Endothelial cell of hepatic sinusoid (primary cell): ENCODE results near the gene CACYBP.

Source experiments
- in situ Hi-C: cut with HindIII; loops from 2 replicates; pipeline ENCODE4 v1.10.0; 2017; ENCODE audit warnings: low sequenced_read_pairs

CACYBP gene

GRCh38 chr1:174971902-174972301 lies 27.8 kb upstream of the CACYBP start:
- in situ Hi-C loops, result no loop called here

- in situ Hi-C loops, result loop anchor here (25.0 kb wide), 1 partner anchor 187 kb away; no protein-coding TSS in a partner anchor
Observed at GRCh38 chr1:174974711-174975119, 25.0 kb upstream of the CACYBP start.

GRCh38 chr1:174975764-174976163 lies 24.0 kb upstream of the CACYBP start:
- in situ Hi-C loops, result loop anchor here (25.0 kb wide), 1 partner anchor 188 kb away; no protein-coding TSS in a partner anchor

GRCh38 chr1:174976436-174977108 lies 23.2 kb upstream of the CACYBP start:
- in situ Hi-C loops, result loop anchor here (25.0 kb wide), 1 partner anchor 189 kb away; no protein-coding TSS in a partner anchor

- in situ Hi-C loops, result loop anchor here (25.0 kb wide), 1 partner anchor 196 kb away; no protein-coding TSS in a partner anchor
Observed at GRCh38 chr1:174982971-174983689, 16.6 kb upstream of the CACYBP start.

- in situ Hi-C loops, result loop anchor here (25.0 kb wide), 1 partner anchor 198 kb away; no protein-coding TSS in a partner anchor
Observed at GRCh38 chr1:174984952-174985351, 14.8 kb upstream of the CACYBP start.

- in situ Hi-C loops, result loop anchor here (25.0 kb wide), 1 partner anchor 201 kb away; no protein-coding TSS in a partner anchor
Observed at GRCh38 chr1:174988539-174988938, 11.2 kb upstream of the CACYBP start.

- in situ Hi-C loops, result loop anchor here (25.0 kb wide), 1 partner anchor 202 kb away; no protein-coding TSS in a partner anchor
Observed at GRCh38 chr1:174988986-174989385, 10.8 kb upstream of the CACYBP start.

GRCh38 chr1:174989536-174990220 lies 10.1 kb upstream of the CACYBP start:
- in situ Hi-C loops, result loop anchor here (25.0 kb wide), 1 partner anchor 202 kb away; no protein-coding TSS in a partner anchor

GRCh38 chr1:174990382-174990999 lies 9.3 kb upstream of the CACYBP start:
- in situ Hi-C loops, result loop anchor here (25.0 kb wide), 1 partner anchor 203 kb away; no protein-coding TSS in a partner anchor

- in situ Hi-C loops, result loop anchor here (25.0 kb wide), 1 partner anchor 204 kb away; no protein-coding TSS in a partner anchor
Observed at GRCh38 chr1:174991473-174991872, 8.3 kb upstream of the CACYBP start.

- in situ Hi-C loops, result loop anchor here (25.0 kb wide), 1 partner anchor 208 kb away; no protein-coding TSS in a partner anchor
Observed at GRCh38 chr1:174995121-174995520, 4.6 kb upstream of the CACYBP start.

- in situ Hi-C loops, result loop anchor here (25.0 kb wide), 1 partner anchor 209 kb away; no protein-coding TSS in a partner anchor
Observed at GRCh38 chr1:174995916-174996315, 3.8 kb upstream of the CACYBP start.

- in situ Hi-C loops, result loop anchor here (25.0 kb wide), 1 partner anchor 209 kb away; no protein-coding TSS in a partner anchor
Observed at GRCh38 chr1:174996476-174996875, 3.3 kb upstream of the CACYBP start.

- in situ Hi-C loops, result loop anchor here (25.0 kb wide), 1 partner anchor 210 kb away; no protein-coding TSS in a partner anchor
Observed at GRCh38 chr1:174997041-174997440, 2.7 kb upstream of the CACYBP start.

- in situ Hi-C loops, result loop anchor here (25.0 kb wide), 1 partner anchor 211 kb away; no protein-coding TSS in a partner anchor
Observed at GRCh38 chr1:174998569-174999215, 1.1 kb upstream of the CACYBP start.

GRCh38 chr1:174999216-174999935 lies 371 bp upstream of the CACYBP start:
- in situ Hi-C loops, result loop anchor here (25.0 kb wide), 1 partner anchor 212 kb away; no protein-coding TSS in a partner anchor

GRCh38 chr1:175000697-175001187 lies 995 bp downstream of the CACYBP start:
- in situ Hi-C loops, result no loop called here
